Breast epithelium (tissue), 4 donors: ENCODE results near the gene SLC8A3. TPM values are rescaled to one million over a fixed set of nuclear protein-coding genes. Genes with fewer than 3 reads are reported as not detected.

Experiments used
- DNase-seq, 2 donors: peaks; one replicate each; pipeline ENCODE4 v3.0.0-alpha.2; 2019; ENCODE audit warnings: low spot score in 2 of 2
- H3K27ac ChIP-seq, 2 donors: fragments of 200-600 bp; sonication (generic) in 1 of 2; one replicate each; pipeline ENCODE4 v1.5.1; 2016 to 2019; ENCODE audit warnings: mild to moderate bottlenecking in 1 of 2
- H3K27me3 ChIP-seq, 2 donors: fragments of 200-600 bp; sonication (generic) in 1 of 2; one replicate each; pipeline versions ENCODE4 v1.5.1 to v1.6.0; 2017 to 2019; ENCODE audit warnings: control low read depth in 1 of 2, mild to moderate bottlenecking in 1 of 2
- H3K36me3 ChIP-seq: fragments of 200-600 bp; one replicate; pipeline ENCODE4 v1.5.1; 2019
- H3K4me1 ChIP-seq, 2 donors: fragments of 200-600 bp; sonication (generic); one replicate each; pipeline ENCODE4 v1.5.1; 2016 to 2019; ENCODE audit warnings: control low read depth in 1 of 2
- H3K4me3 ChIP-seq, 3 donors: fragments of 200-600 bp; sonication (generic); 1 replicate in 2 of 3; 2 replicates in 1 of 3; pipeline ENCODE4 v1.5.1; 2016 to 2019; ENCODE audit warnings: mild to moderate bottlenecking in 3 of 3, moderate library complexity in 2 of 3
- H3K9me3 ChIP-seq, 2 donors: fragments of 200-600 bp; sonication (generic) in 1 of 2; one replicate each; pipeline ENCODE4 v1.5.1; 2016 to 2019; ENCODE audit warnings: control low read depth in 1 of 2
- CTCF ChIP-seq, 3 donors: fragments of 450-650 bp; IDR thresholded peaks; one replicate each; pipeline ENCODE4 v1.5.1; 2016 to 2017; ENCODE audit warnings: antibody characterized with exemption in 3 of 3, mild to moderate bottlenecking in 3 of 3, moderate library complexity in 3 of 3
- POLR2A ChIP-seq: fragments of 450-650 bp; IDR thresholded peaks from one replicate; pipeline ENCODE4 v1.6.1; 2016; ENCODE audit warnings: antibody characterized with exemption, mild to moderate bottlenecking, moderate library complexity
- POLR2AphosphoS5 ChIP-seq, 3 donors: sonication (generic); formaldehyde crosslinking; IDR thresholded peaks; one replicate each; pipeline ENCODE4 v1.6.1; 2017; ENCODE audit warnings: antibody characterized with exemption in 3 of 3
- intact Hi-C: fragments of 100-400 bp; cut with DNase I; formaldehyde crosslinking; loops from one replicate; pipeline ENCODE4 v1.15.1; 2023; ENCODE audit warnings: low total_unique reads
- total RNA-seq, 3 donors: library from RNA; depleted of rRNA; stranded (reverse); fragments of >200 nt; gene quantifications; one replicate each; pipeline ENCODE4 v1.1.0, GENCODE V29; 2016

Gene SLC8A3
- total RNA-seq, 3 donors from 2014 or later, result 0.59 to 1.8 TPM; not detected in 1

GRCh38 chr14:70045844-70046535, 142.8 kb downstream of the SLC8A3 start:
- intact Hi-C loops, result no loop called here
- Histone ChIP-seq H3K4me1 (no peaks in the 10 kb centered on the region), H3K36me3 (no peaks in the 10 kb centered on the region), H3K27ac (no peak overlapping the region), H3K27me3 (peaks cover 0 to 7% of the 10 kb centered on the region in 2 donors), H3K9me3 (no peaks in the 10 kb centered on the region), H3K4me3 (no peak overlapping the region)
- DNase-seq, result peak; percentile 35 to 74
- no peak for TF ChIP-seq POLR2A
- TF ChIP-seq CTCF (IDR thresholded peaks at IDR 0.05), result peak in 2 of 3 donors; percentile 57 to 65
- no peak for TF ChIP-seq POLR2AphosphoS5 (IDR thresholded peaks at IDR 0.05)

DNA sequence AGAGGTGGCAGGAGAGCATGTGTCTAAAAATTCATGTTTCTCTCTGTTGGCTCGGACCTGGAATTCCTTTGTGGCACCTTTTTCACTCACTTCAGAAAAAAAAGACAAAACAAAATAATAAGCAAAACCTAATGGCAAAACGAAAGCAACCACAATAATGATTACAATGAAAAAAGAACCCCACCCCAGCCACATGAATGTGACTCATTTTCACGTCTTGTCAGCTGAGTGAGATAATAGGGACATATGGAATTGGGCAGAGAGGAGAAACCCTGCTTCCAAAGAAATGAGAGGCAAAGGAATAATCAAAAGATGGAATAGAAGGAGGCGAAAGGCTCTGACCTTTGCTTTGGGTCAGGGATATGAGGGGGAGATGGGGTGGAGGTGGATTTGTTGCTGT, 143.4 kb downstream of the SLC8A3 start:
- intact Hi-C loops, result no loop called here
- TF ChIP-seq POLR2AphosphoS5 (IDR thresholded peaks at IDR 0.05) (no peak), POLR2A (no peak), CTCF (IDR thresholded peaks at IDR 0.05) (no peak)
- H3K27ac ChIP-seq, result no peak overlapping the region
- H3K4me1 ChIP-seq, result no peaks in the 10 kb centered on the region
- DNase-seq, result no peak
- H3K27me3 ChIP-seq, result peaks cover 0 to 7% of the 10 kb centered on the region in 2 donors
- no peaks in the 10 kb centered on the region for H3K36me3 ChIP-seq
- H3K4me3 ChIP-seq, result no peak overlapping the region
- no peaks in the 10 kb centered on the region for H3K9me3 ChIP-seq

DNA sequence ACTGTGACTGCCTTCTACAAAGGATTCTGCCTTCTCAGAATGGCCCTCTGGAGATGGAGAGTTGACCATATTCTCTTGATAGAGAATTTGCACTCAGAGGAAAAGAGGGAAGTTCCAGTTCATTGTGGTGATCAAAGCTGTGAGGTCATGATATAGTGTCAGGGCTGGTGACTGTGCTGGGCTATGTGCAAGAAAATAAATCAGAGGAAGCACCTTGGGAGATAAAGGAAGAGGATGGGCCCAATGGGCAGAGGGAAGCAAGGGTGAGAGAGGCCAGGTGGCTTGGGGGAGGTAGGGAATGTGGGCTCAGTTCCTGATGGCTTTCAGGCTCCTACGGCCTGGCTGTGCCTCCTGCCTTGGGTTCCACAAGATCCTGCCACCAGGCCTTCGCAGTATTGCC, 145.8 kb downstream of the SLC8A3 start:
- intact Hi-C loops, result no loop called here

GRCh38 chr14:70036665-70037064, 152.1 kb downstream of the SLC8A3 start:
- intact Hi-C loops, result no loop called here
- Histone ChIP-seq H3K27me3 (peaks cover 0 to 6% of the 10 kb centered on the region in 2 donors), H3K4me1 (no peaks in the 10 kb centered on the region), H3K4me3 (no peak overlapping the region), H3K9me3 (no peaks in the 10 kb centered on the region), H3K27ac (no peak overlapping the region), H3K36me3 (no peaks in the 10 kb centered on the region)
- no peak for DNase-seq
- no peak for TF ChIP-seq POLR2A
- no peak for TF ChIP-seq POLR2AphosphoS5 (IDR thresholded peaks at IDR 0.05)
- TF ChIP-seq CTCF (IDR thresholded peaks at IDR 0.05), result no peak

More for the DNA sequence above, 145.8 kb downstream of the SLC8A3 start:
- TF ChIP-seq CTCF (IDR thresholded peaks at IDR 0.05), result no peak
- no peak for TF ChIP-seq POLR2A
- no peak for TF ChIP-seq POLR2AphosphoS5 (IDR thresholded peaks at IDR 0.05)
- Histone ChIP-seq H3K27ac (no peak overlapping the region), H3K27me3 (peaks cover 0 to 13% of the 10 kb centered on the region in 2 donors), H3K4me3 (no peak overlapping the region), H3K36me3 (no peaks in the 10 kb centered on the region), H3K4me1 (no peaks in the 10 kb centered on the region), H3K9me3 (no peaks in the 10 kb centered on the region)
- no peak for DNase-seq

DNA sequence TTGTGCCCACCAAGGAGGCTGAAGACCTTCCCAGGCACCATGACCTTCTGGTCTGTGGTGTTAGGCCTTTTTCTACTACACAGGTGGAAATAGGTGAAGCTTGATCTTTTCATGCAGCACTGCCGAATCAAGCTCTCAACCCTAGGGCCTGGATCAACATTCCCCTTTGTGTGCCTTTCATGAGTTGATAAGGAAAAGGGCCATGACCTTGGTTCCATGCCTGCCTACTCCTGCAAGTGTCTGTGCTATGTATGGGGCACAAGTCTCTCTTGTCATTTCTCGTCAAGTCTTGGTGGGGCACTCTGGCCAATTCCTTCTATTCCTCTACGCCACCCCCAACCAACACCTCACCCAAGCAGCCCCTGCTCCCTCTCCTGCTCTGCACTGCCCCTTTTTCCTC, 154.5 kb downstream of the SLC8A3 start:
- DNase-seq, result no peak
- H3K4me1 ChIP-seq, result no peaks in the 10 kb centered on the region
- intact Hi-C loops, result no loop called here
- TF ChIP-seq CTCF (IDR thresholded peaks at IDR 0.05), result no peak
- no peak for TF ChIP-seq POLR2A
- TF ChIP-seq POLR2AphosphoS5 (IDR thresholded peaks at IDR 0.05), result no peak
- no peak overlapping the region for H3K27ac ChIP-seq
- H3K4me3 ChIP-seq, result no peak overlapping the region
- peaks cover 0 to 3% of the 10 kb centered on the region in 2 donors for H3K27me3 ChIP-seq
- no peaks in the 10 kb centered on the region for H3K9me3 ChIP-seq
- H3K36me3 ChIP-seq, result no peaks in the 10 kb centered on the region
